Hair follicular keratinocyte (primary cell): Measurements from ENCODE around the gene POT1. TPM values are rescaled to one million over a fixed set of nuclear protein-coding genes. Genes with fewer than 3 reads are reported as not detected.

Experiments used
- total RNA-seq: library from RNA; depleted of rRNA; stranded (reverse); fragments of >200 nt; gene quantifications from 2 replicates; pipeline ENCODE4 v1.2.3, GENCODE V29; 2015

Gene POT1
- total RNA-seq, result 16.2 and 25.3 TPM in 2 replicates

GRCh38 chr7:124929467-124930172 lies at the start of gene POT1:
Gene POT1, minus strand, starts transcription at chr7:124929825. Its CDS starts 32,652 bp downstream, at chr7:124897173.

Other genes starting within 250 kb of the POT1 start
- gene GPR37, start 164.0 kb downstream of the POT1 start, total RNA-seq, result 0.34 and 0.78 TPM in 2 replicates